H1 (cell line): ENCODE data around the gene WDFY3. TPM values are rescaled to one million over a fixed set of nuclear protein-coding genes. Genes with fewer than 3 reads are reported as not detected.
A peak's percentile ranks its signal among the peaks of the same experiment; 100 is the strongest.

ENCODE experiments used
- CTCF ChIA-PET: fragments of 300-600 bp; sonication (Branson Sonifier 250); formaldehyde crosslinking; loops from one replicate; lab custom pipeline; 2021; ENCODE audit not compliant: partially characterized antibody; lab: Charles Lee
- POLR2A ChIA-PET: fragments of 300-600 bp; sonication (Branson Sonifier 250); formaldehyde crosslinking; loops from one replicate; lab custom pipeline; 2021; ENCODE audit warnings: inconsistent platforms; ENCODE audit not compliant: partially characterized antibody; lab: Charles Lee
- DNase-seq, 2 experiments: peaks; one replicate each; pipeline versions ENCODE4 v3.0.0 to v3.0.0-alpha.2; 2010 to 2022; ENCODE audit warnings: low spot score in 2 of 2, low read depth in 1 of 2, mixed read lengths in 1 of 2
- FAIRE-seq: peaks from 2 replicates; lab custom pipeline; 2011; peaks lifted over from hg19 to GRCh38; lab: Jason Lieb, UNC
- H2AFZ ChIP-seq: 2 replicates; pipeline ENCODE4 v1.8.1; 2012; ENCODE audit warnings: low read length, inconsistent platforms
- H2AK5ac ChIP-seq: 2 replicates; pipeline ENCODE4 v1.6.1; 2013; ENCODE audit warnings: low read depth, low read length
- H2BK120ac ChIP-seq: replicated peaks from 2 replicates; pipeline ENCODE3; 2013; ENCODE audit warnings: low read depth, low read length, inconsistent platforms
- H2BK12ac ChIP-seq: 2 replicates; pipeline ENCODE4 v1.6.1; 2013; ENCODE audit warnings: low read depth, low read length
- H2BK15ac ChIP-seq: 2 replicates; pipeline ENCODE4 v1.6.1; 2013; ENCODE audit warnings: low read length
- H2BK20ac ChIP-seq: 2 replicates; pipeline ENCODE4 v1.6.1; 2013; ENCODE audit warnings: low read length
- H2BK5ac ChIP-seq: 2 replicates; pipeline ENCODE4 v1.6.1; 2013; ENCODE audit warnings: low read depth, low read length
- H3K14ac ChIP-seq: 2 replicates; pipeline ENCODE4 v1.6.1; 2013; ENCODE audit warnings: inconsistent platforms; ENCODE audit not compliant: insufficient read length
- H3K18ac ChIP-seq: 2 replicates; pipeline ENCODE4 v1.6.1; 2013; ENCODE audit warnings: low read length; ENCODE audit errors: extremely low read depth
- H3K23ac ChIP-seq: 2 replicates; pipeline ENCODE4 v1.6.1; 2013; ENCODE audit warnings: inconsistent platforms; ENCODE audit not compliant: insufficient read length
- H3K23me2 ChIP-seq: 2 replicates; pipeline ENCODE4 v1.6.1; 2013; ENCODE audit warnings: low read depth, low read length
- H3K27ac ChIP-seq: 2 replicates; pipeline ENCODE4 v1.6.1; 2011; ENCODE audit warnings: low read depth, low read length, inconsistent platforms
- H3K27me3 ChIP-seq, 4 experiments: replicated peaks in 1 of 4; 1 replicate in 1 of 4; 2 replicates in 3 of 4; pipeline versions ENCODE4 v1.6.1 to v1.8.1; 2011 to 2013; ENCODE audit warnings: low read length in 3 of 4, mild to moderate bottlenecking in 3 of 4, inconsistent platforms in 2 of 4, mixed read lengths in 2 of 4, moderate library complexity in 1 of 4; ENCODE audit not compliant: control insufficient read depth in 3 of 4, insufficient read depth in 3 of 4; ENCODE audit errors: extremely low read depth in 1 of 4
- H3K36me3 ChIP-seq, 4 experiments: 2 replicates each; pipeline versions ENCODE4 v1.6.1 to v1.8.1; 2011 to 2013; ENCODE audit warnings: mild to moderate bottlenecking in 4 of 4, low read length in 3 of 4, moderate library complexity in 2 of 4, control low read depth in 1 of 4, inconsistent platforms in 1 of 4; ENCODE audit not compliant: insufficient read depth in 4 of 4, control insufficient read depth in 2 of 4
- H3K4ac ChIP-seq: replicated peaks from 2 replicates; pipeline ENCODE3; 2013; ENCODE audit warnings: low read length, low read depth, mixed read lengths, inconsistent platforms; ENCODE audit not compliant: insufficient read length
- H3K4me1 ChIP-seq, 4 experiments: replicated peaks in 1 of 4; 1 replicate in 1 of 4; 2 replicates in 3 of 4; pipeline versions ENCODE4 v1.6.1 to v1.8.1; 2011 to 2013; ENCODE audit warnings: low read length in 3 of 4, inconsistent platforms in 2 of 4, mixed read lengths in 1 of 4; ENCODE audit not compliant: insufficient read depth in 4 of 4, control insufficient read depth in 3 of 4
- H3K4me2 ChIP-seq, 2 experiments: 2 replicates each; pipeline versions ENCODE4 v1.6.1 to v1.8.1; 2011 to 2013; ENCODE audit warnings: low read depth in 2 of 2, low read length in 2 of 2, control low read depth in 1 of 2, inconsistent platforms in 1 of 2, mild to moderate bottlenecking in 1 of 2; ENCODE audit not compliant: insufficient read depth in 1 of 2
- H3K4me3 ChIP-seq, 4 experiments: fragments of 200-600, 300-600 bp in 1 of 4; sonication (generic), shearing (Covaris generic), sonication (Bioruptor Twin) in 1 of 4; 2 replicates each; pipeline versions ENCODE4 v1.5.1 to v1.8.1; 2011 to 2016; ENCODE audit warnings: low read length in 4 of 4, low read depth in 3 of 4, control low read depth in 2 of 4, inconsistent platforms in 2 of 4, mild to moderate bottlenecking in 2 of 4, mixed read lengths in 1 of 4, moderate library complexity in 1 of 4; ENCODE audit not compliant: insufficient read depth in 2 of 4; ENCODE audit errors: extremely low read depth in 1 of 4
- H3K56ac ChIP-seq: replicated peaks from 2 replicates; pipeline ENCODE3; 2013; ENCODE audit warnings: low read depth, mild to moderate bottlenecking, mixed read lengths, low read length, inconsistent platforms; ENCODE audit not compliant: insufficient read length
- H3K79me1 ChIP-seq: 2 replicates; pipeline ENCODE4 v1.6.1; 2013; ENCODE audit warnings: low read depth, low read length, control low read depth
- H3K79me2 ChIP-seq, 2 experiments: 2 replicates each; pipeline versions ENCODE4 v1.6.1 to v1.8.1; 2012 to 2013; ENCODE audit warnings: low read length in 2 of 2, mild to moderate bottlenecking in 2 of 2, inconsistent platforms in 1 of 2; ENCODE audit not compliant: insufficient read depth in 2 of 2, control insufficient read depth in 1 of 2
- H3K9ac ChIP-seq, 4 experiments: replicated peaks in 1 of 4; 1 replicate in 1 of 4; 2 replicates in 3 of 4; pipeline versions ENCODE4 v1.6.1 to v1.8.1; 2011 to 2013; ENCODE audit warnings: low read depth in 3 of 4, low read length in 3 of 4, control low read depth in 2 of 4, mild to moderate bottlenecking in 2 of 4, moderate library complexity in 2 of 4, inconsistent platforms in 1 of 4; ENCODE audit errors: extremely low read depth in 1 of 4
- H3K9me3 ChIP-seq, 2 experiments: 2 replicates each; pipeline versions ENCODE4 v1.6.1 to v1.8.1; 2012 to 2013; ENCODE audit warnings: mild to moderate bottlenecking in 2 of 2, moderate library complexity in 2 of 2, control low read depth in 1 of 2, inconsistent platforms in 1 of 2, low read depth in 1 of 2, low read length in 1 of 2, mixed read lengths in 1 of 2; ENCODE audit not compliant: insufficient read depth in 2 of 2
- H4K20me1 ChIP-seq, 2 experiments: replicated peaks in 1 of 2; 2 replicates each; pipeline versions ENCODE3 to v1.8.1; 2011 to 2013; ENCODE audit warnings: inconsistent platforms in 2 of 2, low read length in 2 of 2, mild to moderate bottlenecking in 1 of 2; ENCODE audit not compliant: insufficient read depth in 2 of 2, control insufficient read depth in 1 of 2
- H4K5ac ChIP-seq: 2 replicates; pipeline ENCODE4 v1.6.1; 2013; ENCODE audit warnings: low read length, low read depth, mixed read lengths, inconsistent platforms; ENCODE audit not compliant: insufficient read length
- H4K8ac ChIP-seq: 2 replicates; pipeline ENCODE4 v1.8.0; 2013; ENCODE audit warnings: mild to moderate bottlenecking, moderate library complexity, low read length, inconsistent platforms; ENCODE audit not compliant: insufficient read depth; ENCODE audit errors: extremely low read depth
- H4K91ac ChIP-seq: replicated peaks from 2 replicates; pipeline ENCODE3; 2013; ENCODE audit warnings: low read length, mixed read lengths, inconsistent platforms; ENCODE audit not compliant: insufficient read length
- BCL11A ChIP-seq, 2 experiments: IDR thresholded peaks; one replicate each; pipeline ENCODE4 v1.6.1; 2011; ENCODE audit warnings: low read depth in 2 of 2, low read length in 2 of 2, mild to moderate bottlenecking in 2 of 2
- CEBPB ChIP-seq: IDR thresholded peaks from 2 replicates; pipeline ENCODE4 v1.6.1; 2012; ENCODE audit warnings: low read depth, low read length
- CTBP2 ChIP-seq: IDR thresholded peaks from 2 replicates; pipeline ENCODE4 v1.7.0; 2011; ENCODE audit warnings: borderline replicate concordance, mild to moderate bottlenecking, moderate library complexity, mixed read lengths, low read length; ENCODE audit not compliant: insufficient read depth, insufficient read length
- HDAC2 ChIP-seq, 2 experiments: fragments of 300-600 bp in 1 of 2; sonication (generic) in 1 of 2; IDR thresholded peaks; 2 replicates each; pipeline ENCODE4 v1.6.1; 2011 to 2012; ENCODE audit warnings: low read depth in 2 of 2, low read length in 2 of 2, mild to moderate bottlenecking in 2 of 2, moderate library complexity in 2 of 2, borderline replicate concordance in 1 of 2, inconsistent platforms in 1 of 2
- NANOG ChIP-seq: IDR thresholded peaks from 2 replicates; pipeline ENCODE4 v1.6.1; 2011; ENCODE audit warnings: low read length, low read depth, mild to moderate bottlenecking, inconsistent platforms; ENCODE audit not compliant: insufficient read depth, poor library complexity, severe bottlenecking
- POLR2A ChIP-seq, 2 experiments: IDR thresholded peaks; 1 replicate in 1 of 2; 2 replicates in 1 of 2; pipeline ENCODE4 v1.6.1; 2011; ENCODE audit warnings: low read depth in 2 of 2, low read length in 2 of 2, mild to moderate bottlenecking in 2 of 2; ENCODE audit errors: control extremely low read depth in 1 of 2
- RAD21 ChIP-seq, 2 experiments: IDR thresholded peaks in 1 of 2; conservative IDR thresholded peaks in 1 of 2; 2 replicates each; pipeline ENCODE4 v1.6.1; 2011; ENCODE audit warnings: low read depth in 2 of 2, low read length in 2 of 2, improper control_type of control experiment in 1 of 2, inconsistent platforms in 1 of 2, mild to moderate bottlenecking in 1 of 2, moderate library complexity in 1 of 2
- WGBS, 2 experiments: shearing (Covaris generic) in 1 of 2; methylation state at CpG; one replicate each; pipeline versions ENCODE4 v1.1.6 to v1.1.7; 2013 to 2015; ENCODE audit warnings: low lambda C conversion rate in 2 of 2, mixed read lengths in 2 of 2, inconsistent platforms in 1 of 2, low coverage in 1 of 2, missing lambda C conversion rate in 1 of 2; ENCODE audit not compliant: insufficient replicate concordance in 2 of 2, insufficient coverage in 1 of 2, insufficient read length in 1 of 2; ENCODE audit errors: extremely low coverage in 1 of 2, missing lambda C conversion rate in 1 of 2; 5-methylcytosine and 5-hydroxymethylcytosine counted together
- polyA plus RNA-seq, 7 experiments: library from polyadenylated mRNA; depleted of rRNA in 3 of 7; stranded (reverse) in 5 of 7; unstranded in 2 of 7; fragments of >200 nt in 5 of 7; fragments of 200-250 nt in 2 of 7; gene quantifications; 1 replicate in 5 of 7; 2 replicates in 1 of 7; 4 replicates in 1 of 7; pipeline versions ENCODE4 v1.2.1 to v1.2.3, GENCODE V29; 2011 to 2013; ENCODE audit warnings: missing spikeins in 2 of 7, mixed read lengths in 2 of 7
- total RNA-seq: library from RNA; stranded (reverse); fragmentation: NEBNext Ultra II Directional; extraction: Animal tissue kit (Norgen Biotek cat#: 25700); gene quantifications from 2 replicates; pipeline ENCODE4 v1.2.1, GENCODE V29; 2021
- TF ChIP-seq, protein P1 (sequence below): IDR thresholded peaks from 2 replicates; pipeline ENCODE4 v1.6.1; 2012; ENCODE audit warnings: low read length, inconsistent platforms

WDFY3 gene
- total and polyA plus RNA-seq, 2 of the 8 experiments (the other 6 are each of a cell fraction or from before 2014, with no cell fraction given): 25.6 to 62.4 TPM

DNA sequence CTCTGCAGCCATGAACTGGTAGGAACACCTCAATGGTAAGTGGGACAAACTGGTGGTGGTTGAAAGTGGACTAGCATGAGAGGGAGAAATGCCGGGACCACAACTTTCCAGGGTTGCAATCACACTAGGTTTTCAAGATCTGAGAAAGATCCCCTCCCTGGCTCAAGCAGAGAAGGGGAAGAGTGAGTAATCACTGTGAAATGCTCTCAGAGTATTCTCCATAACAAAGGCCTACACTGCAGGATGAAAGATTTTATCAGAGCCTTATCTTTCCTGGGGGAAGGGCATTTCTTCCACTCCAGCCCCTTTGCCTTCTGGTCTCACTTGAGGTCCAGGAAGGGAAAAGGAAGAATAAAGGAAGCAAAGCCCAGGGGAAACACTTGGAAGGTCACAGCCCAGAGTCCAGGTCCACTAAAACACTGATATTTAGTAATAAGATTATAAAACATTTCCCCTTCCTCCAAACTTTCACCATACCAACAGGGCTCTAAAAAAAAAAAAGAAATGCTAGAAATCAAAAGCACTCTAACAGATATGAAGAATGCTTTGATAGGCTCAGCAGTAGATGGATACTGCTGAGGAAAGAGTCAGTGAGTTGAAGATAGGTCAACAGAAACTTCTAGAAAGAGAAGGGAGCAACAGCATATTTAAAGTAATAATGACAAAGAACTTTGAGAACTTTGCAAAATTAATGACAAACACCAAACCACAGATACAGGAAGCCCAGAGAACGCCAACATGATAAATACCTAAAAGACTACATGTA is 95.9 kb downstream of the WDFY3 start:
- H3K18ac ChIP-seq: peak overlapping the region; percentile 41; the same call in 1 of the 2 replicates
- no peak overlapping the region for H2BK120ac ChIP-seq
- H2BK12ac ChIP-seq: no peak overlapping the region; the same call in 1 of the 2 replicates
- ChIA-PET POLR2A (interaction anchor here (1.1 kb wide), 1 partner anchor 81 kb away, joined by 4 read pairs; no protein-coding TSS in a partner anchor), CTCF (no interaction called here)
- no peaks in the 10 kb centered on the region for H3K27me3 ChIP-seq
- H4K20me1 ChIP-seq: no peaks in the 10 kb centered on the region
- no peak overlapping the region for H2BK15ac ChIP-seq
- no peak overlapping the region for H3K4ac ChIP-seq
- no peaks in the 10 kb centered on the region for H3K23me2 ChIP-seq
- peak overlapping the region; percentile 84; the same call in 1 of the 2 replicates for H2BK5ac ChIP-seq
- H3K27ac ChIP-seq: peak overlapping the region; percentile 79
- H2AK5ac ChIP-seq: no peak overlapping the region
- H2AFZ ChIP-seq: no peak overlapping the region
- no peak overlapping the region for H3K14ac ChIP-seq
- H3K79me1 ChIP-seq: 0 out of 2 replicates have a peak, but pooled peaks cover 2% of the 10 kb centered on the region
- H3K4me3 ChIP-seq: peak overlapping the region in 3 of 4 experiments; percentile 11 to 50 (median 33); a peak in 6 of 8 replicates
- H3K23ac ChIP-seq: no peak overlapping the region
- no peak overlapping the region for H4K8ac ChIP-seq
- H4K91ac ChIP-seq: no peak overlapping the region
- WGBS, 2 experiments: 48% methylated on average over 2 of the region's 2 CpGs; no CpG with 5 or more reads in 1 of the 2 experiments
- H3K36me3 ChIP-seq: no peaks in the 10 kb centered on the region
- DNase-seq (peak; percentile 44 to 59), FAIRE-seq (peak; percentile 100)
- H4K5ac ChIP-seq: peak overlapping the region; percentile 7
- H3K4me2 ChIP-seq: peak overlapping the region; percentile 58 to 67
- H2BK20ac ChIP-seq: no peak overlapping the region
- peaks cover 1 to 12% (median 4%) of the 10 kb centered on the region in 4 experiments; a peak in 6 of 7 replicates for H3K4me1 ChIP-seq
- H3K56ac ChIP-seq: peak overlapping the region; percentile 7
- peaks cover 0 to 50% of the 10 kb centered on the region in 2 experiments; a peak in 2 of 4 replicates for H3K79me2 ChIP-seq
- H3K9me3 ChIP-seq: no peaks in the 10 kb centered on the region
- H3K9ac ChIP-seq: 0 out of 7 replicates have a peak overlapping the region, but pooled peaks of 1 of the 4 experiments have one; percentile 19
- peak in 1 of 2 experiments; percentile 72; a peak in 1 of 4 replicates for TF ChIP-seq HDAC2 (IDR thresholded peaks at IDR 0.05; ENCODE audit: borderline replicate concordance in 1 of 2, low read depth in 2 of 2, low read length in 2 of 2)
- peak; percentile 40 for TF ChIP-seq NANOG
- peak in 1 of 2 experiments; percentile 63; a peak in 1 of 3 replicates for TF ChIP-seq POLR2A (IDR thresholded peaks at IDR 0.05; ENCODE audit: control extremely low read depth in 1 of 2, low read depth in 2 of 2, low read length in 2 of 2)
- TF ChIP-seq CEBPB: no peak
- peak; percentile 31 to 83 for TF ChIP-seq BCL11A (IDR thresholded peaks at IDR 0.05; ENCODE audit: low read depth in 2 of 2, low read length in 2 of 2)
- TF ChIP-seq RAD21 (IDR thresholded peaks at IDR 0.05 in 1 of 2, conservative IDR thresholded peaks at IDR 0.05 in 1 of 2; ENCODE audit: low read depth in 2 of 2, low read length in 2 of 2): peak in 1 of 2 experiments; percentile 8; a peak in 1 of 4 replicates
- TF ChIP-seq, protein P1, sequence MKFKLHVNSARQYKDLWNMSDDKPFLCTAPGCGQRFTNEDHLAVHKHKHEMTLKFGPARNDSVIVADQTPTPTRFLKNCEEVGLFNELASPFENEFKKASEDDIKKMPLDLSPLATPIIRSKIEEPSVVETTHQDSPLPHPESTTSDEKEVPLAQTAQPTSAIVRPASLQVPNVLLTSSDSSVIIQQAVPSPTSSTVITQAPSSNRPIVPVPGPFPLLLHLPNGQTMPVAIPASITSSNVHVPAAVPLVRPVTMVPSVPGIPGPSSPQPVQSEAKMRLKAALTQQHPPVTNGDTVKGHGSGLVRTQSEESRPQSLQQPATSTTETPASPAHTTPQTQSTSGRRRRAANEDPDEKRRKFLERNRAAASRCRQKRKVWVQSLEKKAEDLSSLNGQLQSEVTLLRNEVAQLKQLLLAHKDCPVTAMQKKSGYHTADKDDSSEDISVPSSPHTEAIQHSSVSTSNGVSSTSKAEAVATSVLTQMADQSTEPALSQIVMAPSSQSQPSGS: peak; percentile 90
- no peak for TF ChIP-seq CTBP2
